Measurements from ENCODE around the gene GNG12.

DNA sequence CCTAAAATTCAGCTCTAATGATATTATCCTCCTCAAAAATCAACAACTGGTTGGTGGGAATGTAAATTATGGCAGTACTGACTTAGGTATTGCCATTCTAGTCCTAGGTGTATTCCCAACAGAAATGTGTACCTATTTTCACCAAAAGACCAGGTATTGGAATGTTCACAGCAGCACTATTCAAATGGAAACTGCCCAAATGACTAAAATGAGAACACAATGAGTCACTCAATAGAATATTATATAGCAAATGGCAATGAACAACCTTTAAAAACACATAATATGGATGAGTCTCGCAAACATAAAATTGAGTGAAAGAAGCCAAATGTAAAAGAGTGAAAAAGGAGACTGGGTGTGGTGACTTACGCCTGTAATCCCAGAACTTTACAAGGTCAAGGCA lies 103.4 kb downstream of the GNG12 start:
- TF ChIP-seq, protein P1, sequence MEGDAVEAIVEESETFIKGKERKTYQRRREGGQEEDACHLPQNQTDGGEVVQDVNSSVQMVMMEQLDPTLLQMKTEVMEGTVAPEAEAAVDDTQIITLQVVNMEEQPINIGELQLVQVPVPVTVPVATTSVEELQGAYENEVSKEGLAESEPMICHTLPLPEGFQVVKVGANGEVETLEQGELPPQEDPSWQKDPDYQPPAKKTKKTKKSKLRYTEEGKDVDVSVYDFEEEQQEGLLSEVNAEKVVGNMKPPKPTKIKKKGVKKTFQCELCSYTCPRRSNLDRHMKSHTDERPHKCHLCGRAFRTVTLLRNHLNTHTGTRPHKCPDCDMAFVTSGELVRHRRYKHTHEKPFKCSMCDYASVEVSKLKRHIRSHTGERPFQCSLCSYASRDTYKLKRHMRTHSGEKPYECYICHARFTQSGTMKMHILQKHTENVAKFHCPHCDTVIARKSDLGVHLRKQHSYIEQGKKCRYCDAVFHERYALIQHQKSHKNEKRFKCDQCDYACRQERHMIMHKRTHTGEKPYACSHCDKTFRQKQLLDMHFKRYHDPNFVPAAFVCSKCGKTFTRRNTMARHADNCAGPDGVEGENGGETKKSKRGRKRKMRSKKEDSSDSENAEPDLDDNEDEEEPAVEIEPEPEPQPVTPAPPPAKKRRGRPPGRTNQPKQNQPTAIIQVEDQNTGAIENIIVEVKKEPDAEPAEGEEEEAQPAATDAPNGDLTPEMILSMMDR (IDR thresholded peaks at IDR 0.05), result no peak
- no peak for TF ChIP-seq EZH2 (IDR thresholded peaks at IDR 0.05; ENCODE audit: borderline replicate concordance, insufficient read depth, low read depth, low read length, poor library complexity, severe bottlenecking)
